ENCODE results near the gene BBS9.

GRCh38 chr7:33650828-33651227, 521.5 kb downstream of the BBS9 start:
- TF ChIP-seq CTCF (IDR thresholded peaks at IDR 0.05): no peak
- no peak for TF ChIP-seq POLR2A (IDR thresholded peaks at IDR 0.05)

Data from testis (tissue), 2 donors.